ENCODE measurements around the gene CLECL1. TPM values are rescaled to one million over a fixed set of nuclear protein-coding genes. Genes with fewer than 3 reads are reported as not detected.

Gene CLECL1
- total RNA-seq, 1 donor from 2014 or later, result not detected

GRCh38 chr12:9755567-9755966 lies 22.7 kb upstream of the CLECL1 start:
- H3K27ac Mint-ChIP-seq (ENCODE audit: unreplicated experiment), result no peak overlapping the region
- H3K27me3 Mint-ChIP-seq (ENCODE audit: low read depth), result no peaks in the 10 kb centered on the region
- H3K36me3 Mint-ChIP-seq (ENCODE audit: low read depth), result no peaks in the 10 kb centered on the region
- DNase-seq (ENCODE audit: low spot score), result no peak
- H3K9me3 Mint-ChIP-seq (ENCODE audit: low read depth), result no peaks in the 10 kb centered on the region
- no peaks in the 10 kb centered on the region for H3K4me1 Mint-ChIP-seq (ENCODE audit: low read depth)
- TF ChIP-seq CTCF (IDR thresholded peaks at IDR 0.05), result no peak
- no peak overlapping the region for H3K4me3 Mint-ChIP-seq (ENCODE audit: unreplicated experiment)

- H3K4me3 Mint-ChIP-seq (ENCODE audit: unreplicated experiment), result no peak overlapping the region
- H3K9me3 Mint-ChIP-seq (ENCODE audit: low read depth), result no peaks in the 10 kb centered on the region
- no peaks in the 10 kb centered on the region for H3K27me3 Mint-ChIP-seq (ENCODE audit: low read depth)
- no peak for TF ChIP-seq CTCF (IDR thresholded peaks at IDR 0.05)
- no peak overlapping the region for H3K27ac Mint-ChIP-seq (ENCODE audit: unreplicated experiment)
- DNase-seq (ENCODE audit: low spot score), result no peak
- no peaks in the 10 kb centered on the region for H3K4me1 Mint-ChIP-seq (ENCODE audit: low read depth)
- H3K36me3 Mint-ChIP-seq (ENCODE audit: low read depth), result no peaks in the 10 kb centered on the region
Observed at GRCh38 chr12:9755035-9755434, 22.1 kb upstream of the CLECL1 start.

- no peak for TF ChIP-seq CTCF (IDR thresholded peaks at IDR 0.05)
- H3K9me3 Mint-ChIP-seq (ENCODE audit: low read depth), result no peaks in the 10 kb centered on the region
Observed at GRCh38 chr12:9754099-9754927, 21.4 kb upstream of the CLECL1 start.

GRCh38 chr12:9753498-9753897 lies 20.6 kb upstream of the CLECL1 start:
- H3K36me3 Mint-ChIP-seq (ENCODE audit: low read depth), result no peaks in the 10 kb centered on the region
- H3K9me3 Mint-ChIP-seq (ENCODE audit: low read depth), result no peaks in the 10 kb centered on the region
- no peak for TF ChIP-seq CTCF (IDR thresholded peaks at IDR 0.05)
- no peak overlapping the region for H3K4me3 Mint-ChIP-seq (ENCODE audit: unreplicated experiment)
- H3K4me1 Mint-ChIP-seq (ENCODE audit: low read depth), result peaks cover 3% of the 10 kb centered on the region
- H3K27me3 Mint-ChIP-seq (ENCODE audit: low read depth), result no peaks in the 10 kb centered on the region
- no peak for DNase-seq (ENCODE audit: low spot score)
- H3K27ac Mint-ChIP-seq (ENCODE audit: unreplicated experiment), result no peak overlapping the region

More at GRCh38 chr12:9754099-9754927, 21.4 kb upstream of the CLECL1 start:
- Mint-ChIP-seq H3K36me3 (ENCODE audit: low read depth) (no peaks in the 10 kb centered on the region), H3K27ac (ENCODE audit: unreplicated experiment) (no peak overlapping the region), H3K4me3 (ENCODE audit: unreplicated experiment) (no peak overlapping the region), H3K4me1 (ENCODE audit: low read depth) (no peaks in the 10 kb centered on the region), H3K27me3 (ENCODE audit: low read depth) (no peaks in the 10 kb centered on the region)
- no peak for DNase-seq (ENCODE audit: low spot score)

- H3K27me3 Mint-ChIP-seq (ENCODE audit: low read depth), result no peaks in the 10 kb centered on the region
- no peak for TF ChIP-seq CTCF (IDR thresholded peaks at IDR 0.05)
- no peak for DNase-seq (ENCODE audit: low spot score)
- H3K9me3 Mint-ChIP-seq (ENCODE audit: low read depth), result no peaks in the 10 kb centered on the region
- H3K27ac Mint-ChIP-seq (ENCODE audit: unreplicated experiment), result no peak overlapping the region
- H3K4me1 Mint-ChIP-seq (ENCODE audit: low read depth), result peaks cover 3% of the 10 kb centered on the region
- H3K4me3 Mint-ChIP-seq (ENCODE audit: unreplicated experiment), result no peak overlapping the region
- no peaks in the 10 kb centered on the region for H3K36me3 Mint-ChIP-seq (ENCODE audit: low read depth)
Observed at GRCh38 chr12:9753073-9753472, 20.2 kb upstream of the CLECL1 start.
